ENCODE data around the gene PGGHG.

GRCh38 chr11:285021-285893, 3.7 kb upstream of the PGGHG start:
- TF ChIP-seq SIX5 (IDR thresholded peaks at IDR 0.05; ENCODE audit: low read depth, low read length, severe bottlenecking) = no peak
- no peak for TF ChIP-seq CTCF (IDR thresholded peaks at IDR 0.05 in 2 of 3, conservative IDR thresholded peaks at IDR 0.05 in 1 of 3; ENCODE audit: control insufficient read depth in 2 of 3, extremely low read depth in 1 of 3, insufficient read depth in 1 of 3, low read depth in 3 of 3, low read length in 3 of 3)
- no peak for TF ChIP-seq REST (IDR thresholded peaks at IDR 0.05; ENCODE audit: low read depth, low read length)
- no peak for TF ChIP-seq EZH2 (IDR thresholded peaks at IDR 0.05; ENCODE audit: borderline replicate concordance, control insufficient read depth, low read depth, low read length)
- TF ChIP-seq POLR2AphosphoS5 (IDR thresholded peaks at IDR 0.05; ENCODE audit: low read length) = no peak
- no peak for TF ChIP-seq EGR1 (IDR thresholded peaks at IDR 0.05; ENCODE audit: borderline replicate concordance in 1 of 2, low read depth in 2 of 2, low read length in 2 of 2)
- TF ChIP-seq POU2F2 (IDR thresholded peaks at IDR 0.05; ENCODE audit: borderline replicate concordance, low read depth, low read length) = no peak
- TF ChIP-seq POLR2A (IDR thresholded peaks at IDR 0.05; ENCODE audit: low read depth, low read length) = no peak
- no peak for TF ChIP-seq MYC (IDR thresholded peaks at IDR 0.05; ENCODE audit: insufficient read depth, insufficient read length, insufficient replicate concordance, low read length, severe bottlenecking)
- no peak for TF ChIP-seq NBN (IDR thresholded peaks at IDR 0.05)

Measured in GM12878 (cell line).